Measurements from ENCODE around the gene PEX7. TPM values are rescaled to one million over a fixed set of nuclear protein-coding genes. Genes with fewer than 3 reads are reported as not detected.

Gene PEX7
- total RNA-seq, 1 experiment from 2014 or later, result 8.1 TPM

- H3K27me3 ChIP-seq (ENCODE audit: insufficient read depth, low read length), result no peaks in the 10 kb centered on the region
- H3K36me3 ChIP-seq (ENCODE audit: control insufficient read depth in 1 of 2, insufficient read depth in 2 of 2, low read length in 2 of 2), result no peaks in the 10 kb centered on the region
- peaks cover 7 to 27% of the 10 kb centered on the region in 2 experiments; a peak in 3 of 4 replicates for H3K4me1 ChIP-seq (ENCODE audit: control insufficient read depth in 1 of 2, insufficient read depth in 2 of 2, low read length in 2 of 2)
- H3K9me3 ChIP-seq (ENCODE audit: control insufficient read depth in 1 of 2, insufficient read depth in 1 of 2, low read depth in 1 of 2, low read length in 2 of 2), result no peaks in the 10 kb centered on the region
- H3K9ac ChIP-seq (ENCODE audit: low read length), result no peak overlapping the region
- BruUV-seq (replicated peaks), result no TSS peak
- ChIA-PET CTCF (interaction anchor here (1.2 to 2.2 kb wide), 2 partner anchors 10 to 138 kb away, joined by 4 to 7 read pairs; partner anchors contain the start of gene MAP3K5), POLR2A (interaction anchor here (0.9 kb wide), 1 partner anchor 10 kb away, joined by 5 read pairs; the partner anchor contains the start of gene MAP3K5), RAD21 (ENCODE audit: low non-redundant PET in 1 of 2, low total read pairs in 2 of 2, uncharacterized antibody in 2 of 2, unreplicated experiment in 2 of 2) (no interaction called here)
- TF ChIP-seq CTCF (IDR thresholded peaks at IDR 0.05 in 2 of 3, conservative IDR thresholded peaks at IDR 0.05 in 1 of 3; ENCODE audit: borderline replicate concordance in 1 of 3, insufficient read depth in 1 of 3, low read depth in 2 of 3, low read length in 2 of 3), result no peak
- 0 out of 2 replicates have a peak, but pooled peaks have one; percentile 30 for TF ChIP-seq MAX (IDR thresholded peaks at IDR 0.05)
- peak; percentile 51; the same call in 1 of the 2 replicates for TF ChIP-seq SP1 (IDR thresholded peaks at IDR 0.05; ENCODE audit: low read depth)
- TF ChIP-seq EZH2phosphoT487 (IDR thresholded peaks at IDR 0.05; ENCODE audit: borderline replicate concordance), result no peak
- no peak for TF ChIP-seq RAD21 (IDR thresholded peaks at IDR 0.05; ENCODE audit: low read depth)
- peak; percentile 8 for TF ChIP-seq YY1 (IDR thresholded peaks at IDR 0.05; ENCODE audit: extremely low read depth, insufficient replicate concordance, low read depth, low read length)
- TF ChIP-seq REST (IDR thresholded peaks at IDR 0.05; ENCODE audit: low read depth), result no peak
- no peak for TF ChIP-seq SRF (IDR thresholded peaks at IDR 0.05; ENCODE audit: low read depth)
- 0 out of 2 replicates have a peak, but pooled peaks have one; percentile 37 for TF ChIP-seq CEBPB (IDR thresholded peaks at IDR 0.05; ENCODE audit: low read depth)
- TF ChIP-seq ELF1 (IDR thresholded peaks at IDR 0.05; ENCODE audit: borderline replicate concordance, low read depth), result 0 out of 2 replicates have a peak, but pooled peaks have one; percentile 34
- peak; percentile 71; the same call in 1 of the 2 replicates for TF ChIP-seq CBX3 (IDR thresholded peaks at IDR 0.05; ENCODE audit: low read depth)
- TF ChIP-seq JUND (IDR thresholded peaks at IDR 0.05), result peak; percentile 66
- peak; percentile 61 for TF ChIP-seq FOSL1 (IDR thresholded peaks at IDR 0.05; ENCODE audit: low read depth)
- no peak for TF ChIP-seq POLR2AphosphoS5 (IDR thresholded peaks at IDR 0.05; ENCODE audit: low read depth, low read length)
- DNase-seq (ENCODE audit: low read depth, low spot score) (no peak), ATAC-seq (peak; percentile 46)
- H4K20me1 ChIP-seq (ENCODE audit: insufficient read depth), result no peaks in the 10 kb centered on the region
- peaks cover 18% of the 10 kb centered on the region; the same call in 1 of the 2 replicates for H3K79me2 ChIP-seq (ENCODE audit: insufficient read depth, low read length)
- no peaks in the 10 kb centered on the region for H3K9me2 ChIP-seq (ENCODE audit: insufficient read depth)
- H3K4me3 ChIP-seq (replicated peaks in 1 of 2; ENCODE audit: low read depth in 1 of 2, low read length in 2 of 2), result no peak overlapping the region
- no peak overlapping the region for H3K27ac ChIP-seq (ENCODE audit: low read depth, low read length)
- peak overlapping the region; percentile 29 for H3K4me2 ChIP-seq (ENCODE audit: low read length)
- intact Hi-C loops (cut with micrococcal nuclease), result no loop called here
- H2AFZ ChIP-seq (ENCODE audit: low read depth, low read length, poor library complexity, severe bottlenecking), result no peak overlapping the region
Measured at GRCh38 chr6:136782021-136782770, 40.2 kb upstream of the PEX7 start.

All from HCT116 (cell line).